ENCODE results near the gene KTI12. TPM values are rescaled to one million over a fixed set of nuclear protein-coding genes. Genes with fewer than 3 reads are reported as not detected.

KTI12 gene
- polyA plus RNA-seq, 1 of the 3 experiments (the other 2 are of a cell fraction) = 13.7 TPM

DNA sequence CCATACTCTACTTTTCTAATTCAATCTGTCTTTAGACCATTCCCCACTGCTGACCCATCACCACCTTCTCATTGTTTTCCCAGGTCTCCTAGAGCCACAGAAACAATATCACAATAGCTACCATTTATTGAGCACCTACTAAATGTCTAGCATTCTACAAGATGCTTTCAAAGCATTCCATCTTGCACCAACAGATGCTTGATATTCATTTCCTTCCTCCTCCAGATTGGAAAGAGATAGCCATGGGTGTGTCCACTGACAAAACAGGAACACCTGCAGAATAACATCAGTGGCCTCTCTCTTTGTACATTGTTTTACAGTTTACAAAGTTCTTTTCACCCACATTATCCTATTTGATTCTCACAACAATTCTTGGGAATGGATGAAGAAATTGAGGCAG lies 45.4 kb downstream of the KTI12 start:
- Histone ChIP-seq H4K20me1 (ENCODE audit: insufficient read depth) (no peaks in the 10 kb centered on the region), H3K4me3 (ENCODE audit: low read depth in 2 of 2, low read length in 1 of 2) (no peak overlapping the region), H3K9me2 (no peaks in the 10 kb centered on the region), H3K4me2 (peak overlapping the region; percentile 79), H3K79me2 (ENCODE audit: insufficient read depth) (peaks cover 71% of the 10 kb centered on the region), H2AFZ (ENCODE audit: low read depth) (no peak overlapping the region), H3K27me3 (ENCODE audit: insufficient read depth) (no peaks in the 10 kb centered on the region), H3K4me1 (ENCODE audit: control insufficient read depth in 1 of 2, insufficient read depth in 2 of 2, low read depth in 1 of 2, low read length in 1 of 2) (peaks cover 8 to 16% of the 10 kb centered on the region in 2 experiments; a peak in 2 of 4 replicates), H3F3A (replicated peaks; ENCODE audit: insufficient read depth) (peaks cover 9% of the 10 kb centered on the region), H3K27ac (ENCODE audit: low read depth in 2 of 2, low read length in 1 of 2) (no peak overlapping the region), H3K9ac (no peak overlapping the region), H3K9me3 (no peaks in the 10 kb centered on the region), H3K36me3 (replicated peaks in 1 of 2; ENCODE audit: control insufficient read depth in 1 of 2, insufficient read depth in 2 of 2, low read length in 1 of 2) (peaks cover 0 to 8% of the 10 kb centered on the region in 2 experiments)
- ChIA-PET POLR2A (no interaction called here), CTCF (interaction anchor here (1.7 kb wide), 1 partner anchor 28 kb away, joined by 4 read pairs; no protein-coding TSS in a partner anchor)
- DNase-seq = no peak
- TF ChIP-seq TAF1 (IDR thresholded peaks at IDR 0.05; ENCODE audit: borderline replicate concordance, low read depth, low read length) = no peak
- no peak for TF ChIP-seq EP300 (IDR thresholded peaks at IDR 0.05; ENCODE audit: borderline replicate concordance in 1 of 2, low read depth in 1 of 2, low read length in 1 of 2)
- no peak for TF ChIP-seq SIN3A (IDR thresholded peaks at IDR 0.05; ENCODE audit: borderline replicate concordance, low read depth, low read length)
- no peak for TF ChIP-seq RAD21 (IDR thresholded peaks at IDR 0.05; ENCODE audit: low read length)
- no peak for TF ChIP-seq POLR2AphosphoS5 (IDR thresholded peaks at IDR 0.05; ENCODE audit: low read depth, low read length)
- TF ChIP-seq, protein P1, sequence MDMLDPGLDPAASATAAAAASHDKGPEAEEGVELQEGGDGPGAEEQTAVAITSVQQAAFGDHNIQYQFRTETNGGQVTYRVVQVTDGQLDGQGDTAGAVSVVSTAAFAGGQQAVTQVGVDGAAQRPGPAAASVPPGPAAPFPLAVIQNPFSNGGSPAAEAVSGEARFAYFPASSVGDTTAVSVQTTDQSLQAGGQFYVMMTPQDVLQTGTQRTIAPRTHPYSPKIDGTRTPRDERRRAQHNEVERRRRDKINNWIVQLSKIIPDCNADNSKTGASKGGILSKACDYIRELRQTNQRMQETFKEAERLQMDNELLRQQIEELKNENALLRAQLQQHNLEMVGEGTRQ (IDR thresholded peaks at IDR 0.05; ENCODE audit: borderline replicate concordance, low read depth, low read length) = no peak
- TF ChIP-seq RCOR1 (IDR thresholded peaks at IDR 0.05; ENCODE audit: low read length) = no peak
- no peak for TF ChIP-seq ELF1 (IDR thresholded peaks at IDR 0.05)
- no peak for TF ChIP-seq TEAD4 (IDR thresholded peaks at IDR 0.05; ENCODE audit: borderline replicate concordance, insufficient read depth)
- TF ChIP-seq SMC3 (IDR thresholded peaks at IDR 0.05; ENCODE audit: low read depth, low read length) = no peak

DNA sequence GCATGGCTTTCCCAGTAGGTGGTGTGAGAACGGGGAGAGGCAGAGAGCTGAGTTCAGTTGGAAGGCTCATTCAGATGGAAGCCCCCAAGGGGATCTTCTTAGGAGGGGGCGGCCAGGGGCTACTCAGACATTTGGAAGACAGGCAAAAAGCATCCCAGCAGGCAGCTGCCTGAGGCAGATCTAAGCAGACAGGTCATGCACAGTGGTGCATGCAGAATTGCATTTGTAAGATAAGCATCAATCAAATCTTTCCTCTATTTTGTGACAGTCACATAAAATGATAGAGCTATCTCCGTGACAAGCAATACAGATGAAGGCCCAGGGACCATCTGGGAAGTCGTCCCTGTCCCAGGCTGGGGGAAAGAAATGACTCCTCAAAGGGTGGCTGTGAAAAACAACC lies 46.9 kb downstream of the KTI12 start:
- Histone ChIP-seq H3K9ac (no peak overlapping the region), H3K4me3 (ENCODE audit: low read depth in 2 of 2, low read length in 1 of 2) (no peak overlapping the region), H3K27me3 (ENCODE audit: insufficient read depth) (no peaks in the 10 kb centered on the region), H3K27ac (ENCODE audit: low read depth in 2 of 2, low read length in 1 of 2) (no peak overlapping the region), H3F3A (replicated peaks; ENCODE audit: insufficient read depth) (peaks cover 13% of the 10 kb centered on the region), H3K9me2 (no peaks in the 10 kb centered on the region), H3K79me2 (ENCODE audit: insufficient read depth) (peaks cover 78% of the 10 kb centered on the region), H4K20me1 (ENCODE audit: insufficient read depth) (no peaks in the 10 kb centered on the region), H3K9me3 (no peaks in the 10 kb centered on the region), H3K4me2 (no peak overlapping the region), H2AFZ (ENCODE audit: low read depth) (no peak overlapping the region), H3K4me1 (ENCODE audit: control insufficient read depth in 1 of 2, insufficient read depth in 2 of 2, low read depth in 1 of 2, low read length in 1 of 2) (peaks cover 8 to 16% of the 10 kb centered on the region in 2 experiments; a peak in 2 of 4 replicates), H3K36me3 (replicated peaks in 1 of 2; ENCODE audit: control insufficient read depth in 1 of 2, insufficient read depth in 2 of 2, low read length in 1 of 2) (peaks cover 0 to 18% of the 10 kb centered on the region in 2 experiments)
- POLR2A ChIA-PET = no interaction called here
- CTCF ChIA-PET = interaction anchor here (0.6 to 1.7 kb wide), 10 partner anchors 10 to 361 kb away, joined by 3 to 9 read pairs (median 3); no protein-coding TSS in a partner anchor
- TF ChIP-seq MAX (IDR thresholded peaks at IDR 0.05; ENCODE audit: low read depth) (no peak), EP300 (IDR thresholded peaks at IDR 0.05; ENCODE audit: borderline replicate concordance in 1 of 2, low read depth in 1 of 2, low read length in 1 of 2) (peak in 1 of 2 experiments; percentile 50; a peak in 1 of 4 replicates), RCOR1 (IDR thresholded peaks at IDR 0.05; ENCODE audit: low read length) (peak; percentile 51; the same call in 1 of the 2 replicates), GATA2 (CRISPR knock-in tag; IDR thresholded peaks at IDR 0.05) (peak; percentile 64)
- peak; percentile 48 for DNase-seq
- 77% methylated on average over 4 of the region's 4 CpGs for WGBS (ENCODE audit: low lambda C conversion rate)

Data from SK-N-SH (cell line).